GM12878 (cell line): Measurements from ENCODE around the gene VAC14. TPM values are rescaled to one million over a fixed set of nuclear protein-coding genes. Genes with fewer than 3 reads are reported as not detected.

Experiments
- MYB ChIP-seq: fragments of 150-350 bp; IDR thresholded peaks from 2 replicates; pipeline ENCODE4 v1.6.1; 2014; ENCODE audit warnings: mild to moderate bottlenecking, low read depth, low read length, borderline replicate concordance
- NR2C2 ChIP-seq: IDR thresholded peaks from 2 replicates; pipeline ENCODE4 v1.6.1; 2011; ENCODE audit warnings: borderline replicate concordance, low read depth; ENCODE audit not compliant: control insufficient read depth, insufficient read length
- POU2F2 ChIP-seq: IDR thresholded peaks from 3 replicates; pipeline ENCODE4 v1.6.1; 2011; ENCODE audit warnings: low read depth, mild to moderate bottlenecking, low read length, borderline replicate concordance
- SPI1 ChIP-seq: IDR thresholded peaks from 2 replicates; pipeline ENCODE4 v1.6.1; 2011; ENCODE audit warnings: low read depth, mild to moderate bottlenecking, low read length, moderate library complexity, borderline replicate concordance; ENCODE audit not compliant: insufficient read depth
- SRF ChIP-seq, 2 experiments: IDR thresholded peaks; 2 replicates each; pipeline ENCODE4 v1.6.1; 2011; ENCODE audit warnings: low read depth in 2 of 2, low read length in 2 of 2, mild to moderate bottlenecking in 1 of 2, moderate library complexity in 1 of 2
- polyA plus RNA-seq, 11 experiments: library from polyadenylated mRNA; depleted of rRNA in 4 of 11; unstranded in 6 of 11; stranded (reverse) in 5 of 11; fragments of >200 nt; fragmentation: Nextera tagmentation in 4 of 11; fragmentation: Illumina TruSeq in 1 of 11; extraction: Ambion mirVana in 4 of 11; extraction: Trizol in 1 of 11; gene quantifications; 1 replicate in 1 of 11; 2 replicates in 10 of 11; pipeline versions ENCODE4 v1.2.1 to v1.2.3, GENCODE V29; 2011 to 2016; ENCODE audit warnings: inconsistent platforms in 2 of 11, missing spikeins in 2 of 11, low read depth in 1 of 11
- total RNA-seq, 4 experiments: library from RNA; depleted of rRNA in 3 of 4; stranded (reverse); fragments of >200 nt in 3 of 4; fragmentation: Illumina TruSeq in 1 of 4; extraction: Trizol in 1 of 4; gene quantifications; 2 replicates each; pipeline versions ENCODE4 v1.2.1 to v1.2.3, GENCODE V29; 2013 to 2021
- TF ChIP-seq, protein P1 (sequence below): fragments of 150-350 bp; IDR thresholded peaks from 2 replicates; pipeline ENCODE4 v1.6.1; 2016; ENCODE audit warnings: low read depth, low read length
- TF ChIP-seq, protein P2 (sequence below): IDR thresholded peaks from 2 replicates; pipeline ENCODE4 v1.6.1; 2011; ENCODE audit warnings: low read depth, low read length, improper control_type of control experiment, borderline replicate concordance

Gene VAC14
- total and polyA plus RNA-seq, 10 of the 15 experiments (the other 5 are each of a cell fraction or from before 2014, with no cell fraction given) = 1.3 to 45.5 (median 25.5) TPM

DNA sequence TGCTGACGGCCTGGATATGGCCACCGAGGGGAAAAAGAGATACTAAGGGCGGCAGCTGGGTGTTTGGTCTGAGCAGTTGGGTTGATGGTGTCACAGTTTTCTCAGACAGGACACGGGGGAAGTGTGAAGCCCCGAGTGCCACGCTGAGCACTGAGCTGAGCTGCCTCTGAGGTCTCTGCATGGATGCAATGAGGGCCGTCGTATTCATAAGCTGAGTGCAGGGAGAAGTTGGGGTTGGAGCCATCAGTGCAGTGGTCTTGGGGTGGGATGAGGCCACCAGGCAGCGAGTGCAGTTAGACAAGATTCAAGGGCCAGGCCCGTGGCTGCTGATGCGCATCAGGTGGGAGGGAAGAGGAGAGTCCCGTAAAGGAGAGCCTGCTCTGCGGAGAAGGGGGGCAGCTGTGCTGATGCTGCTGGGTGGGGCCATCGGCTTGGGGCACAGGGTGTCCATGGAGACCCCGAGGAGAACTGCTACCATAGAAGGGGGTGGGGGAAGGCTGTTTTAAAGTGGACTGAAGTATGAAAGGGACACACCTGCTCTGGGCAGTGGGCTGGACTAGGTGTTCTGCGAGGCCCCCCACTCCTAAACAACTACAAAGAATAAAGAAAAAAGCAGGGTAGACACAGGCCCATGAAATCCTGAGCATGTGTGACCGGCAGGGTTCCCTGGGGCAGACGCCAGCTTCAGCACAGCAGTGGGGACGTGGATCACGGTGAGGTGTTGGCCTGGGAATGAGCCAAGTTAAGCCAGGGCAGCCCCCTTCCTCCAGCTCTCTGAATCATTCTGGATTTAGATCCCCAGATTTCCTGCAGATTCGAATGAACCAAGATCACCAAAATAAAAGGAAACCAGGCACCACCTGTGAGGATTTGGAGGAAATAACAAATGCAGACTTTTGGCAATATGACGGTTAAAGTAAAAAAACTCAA is 134.9 kb downstream of the VAC14 start (continued):
- TF ChIP-seq, protein P1, sequence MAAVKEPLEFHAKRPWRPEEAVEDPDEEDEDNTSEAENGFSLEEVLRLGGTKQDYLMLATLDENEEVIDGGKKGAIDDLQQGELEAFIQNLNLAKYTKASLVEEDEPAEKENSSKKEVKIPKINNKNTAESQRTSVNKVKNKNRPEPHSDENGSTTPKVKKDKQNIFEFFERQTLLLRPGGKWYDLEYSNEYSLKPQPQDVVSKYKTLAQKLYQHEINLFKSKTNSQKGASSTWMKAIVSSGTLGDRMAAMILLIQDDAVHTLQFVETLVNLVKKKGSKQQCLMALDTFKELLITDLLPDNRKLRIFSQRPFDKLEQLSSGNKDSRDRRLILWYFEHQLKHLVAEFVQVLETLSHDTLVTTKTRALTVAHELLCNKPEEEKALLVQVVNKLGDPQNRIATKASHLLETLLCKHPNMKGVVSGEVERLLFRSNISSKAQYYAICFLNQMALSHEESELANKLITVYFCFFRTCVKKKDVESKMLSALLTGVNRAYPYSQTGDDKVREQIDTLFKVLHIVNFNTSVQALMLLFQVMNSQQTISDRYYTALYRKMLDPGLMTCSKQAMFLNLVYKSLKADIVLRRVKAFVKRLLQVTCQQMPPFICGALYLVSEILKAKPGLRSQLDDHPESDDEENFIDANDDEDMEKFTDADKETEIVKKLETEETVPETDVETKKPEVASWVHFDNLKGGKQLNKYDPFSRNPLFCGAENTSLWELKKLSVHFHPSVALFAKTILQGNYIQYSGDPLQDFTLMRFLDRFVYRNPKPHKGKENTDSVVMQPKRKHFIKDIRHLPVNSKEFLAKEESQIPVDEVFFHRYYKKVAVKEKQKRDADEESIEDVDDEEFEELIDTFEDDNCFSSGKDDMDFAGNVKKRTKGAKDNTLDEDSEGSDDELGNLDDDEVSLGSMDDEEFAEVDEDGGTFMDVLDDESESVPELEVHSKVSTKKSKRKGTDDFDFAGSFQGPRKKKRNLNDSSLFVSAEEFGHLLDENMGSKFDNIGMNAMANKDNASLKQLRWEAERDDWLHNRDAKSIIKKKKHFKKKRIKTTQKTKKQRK = no peak
- no peak for TF ChIP-seq SRF (IDR thresholded peaks at IDR 0.05; ENCODE audit: low read depth in 2 of 2, low read length in 2 of 2)
- no peak for TF ChIP-seq SPI1
- TF ChIP-seq NR2C2 = no peak
- no peak for TF ChIP-seq MYB
- no peak for TF ChIP-seq POU2F2
- TF ChIP-seq, protein P2, sequence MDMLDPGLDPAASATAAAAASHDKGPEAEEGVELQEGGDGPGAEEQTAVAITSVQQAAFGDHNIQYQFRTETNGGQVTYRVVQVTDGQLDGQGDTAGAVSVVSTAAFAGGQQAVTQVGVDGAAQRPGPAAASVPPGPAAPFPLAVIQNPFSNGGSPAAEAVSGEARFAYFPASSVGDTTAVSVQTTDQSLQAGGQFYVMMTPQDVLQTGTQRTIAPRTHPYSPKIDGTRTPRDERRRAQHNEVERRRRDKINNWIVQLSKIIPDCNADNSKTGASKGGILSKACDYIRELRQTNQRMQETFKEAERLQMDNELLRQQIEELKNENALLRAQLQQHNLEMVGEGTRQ = no peak
- TF ChIP-seq, all 136 proteins: peak for 0
